HepG2 (cell line): Measurements from ENCODE around the gene FBXO41. TPM values are rescaled to one million over a fixed set of nuclear protein-coding genes. Genes with fewer than 3 reads are reported as not detected.

Experiments used
- ARNT ChIP-seq: fragments of 450-650 bp; IDR thresholded peaks from 2 replicates; pipeline ENCODE4 v1.6.1; 2017
- ARNT2 ChIP-seq: sonication (generic); formaldehyde crosslinking; IDR thresholded peaks from 2 replicates; pipeline ENCODE4 v1.8.0; 2022; ENCODE audit warnings: mild to moderate bottlenecking, low read depth, missing genetic modification reagents, moderate library complexity
- BRD4 ChIP-seq: sonication (generic); formaldehyde crosslinking; IDR thresholded peaks from 2 replicates; pipeline ENCODE4 v1.4.0; 2020; ENCODE audit warnings: missing genetic modification reagents
- ESRRA ChIP-seq: sonication (generic); formaldehyde crosslinking; IDR thresholded peaks from 2 replicates; pipeline ENCODE4 v1.5.1; 2020; ENCODE audit warnings: mild to moderate bottlenecking, low read depth, missing genetic modification reagents
- HDAC6 ChIP-seq: fragments of 200-600 bp; sonication (generic); IDR thresholded peaks from 2 replicates; pipeline ENCODE4 v1.7.0; 2017; ENCODE audit warnings: mild to moderate bottlenecking, antibody characterized with exemption, low read length, low read depth
- HMG20A ChIP-seq: IDR thresholded peaks from 2 replicates; pipeline ENCODE4 v1.6.1; 2016; ENCODE audit warnings: borderline replicate concordance
- KAT7 ChIP-seq: IDR thresholded peaks from 2 replicates; pipeline ENCODE4 v1.6.1; 2018; ENCODE audit warnings: borderline replicate concordance, missing compliant biosample characterization
- NRL ChIP-seq: sonication (generic); formaldehyde crosslinking; IDR thresholded peaks from 2 replicates; pipeline ENCODE4 v1.5.0; 2020; ENCODE audit warnings: missing genetic modification reagents, mild to moderate bottlenecking, moderate library complexity, borderline replicate concordance
- RXRB ChIP-seq: IDR thresholded peaks from 2 replicates; pipeline ENCODE4 v1.6.1; 2016; ENCODE audit warnings: borderline replicate concordance, missing genetic modification reagents, missing compliant biosample characterization
- TBP ChIP-seq: sonication (generic); formaldehyde crosslinking; IDR thresholded peaks from 2 replicates; pipeline ENCODE4 v1.5.0; 2020; ENCODE audit warnings: missing genetic modification reagents
- TRIM24 ChIP-seq: sonication (generic); formaldehyde crosslinking; IDR thresholded peaks from 2 replicates; pipeline ENCODE4 v1.8.0; 2022; ENCODE audit warnings: mild to moderate bottlenecking, missing genetic modification reagents
- ZFP36L2 ChIP-seq: sonication (generic); formaldehyde crosslinking; IDR thresholded peaks from 2 replicates; pipeline ENCODE4 v1.4.0; 2020; ENCODE audit warnings: missing genetic modification reagents
- ZNF30 ChIP-seq: sonication (generic); formaldehyde crosslinking; IDR thresholded peaks from 2 replicates; pipeline ENCODE4 v1.5.0; 2020; ENCODE audit warnings: mild to moderate bottlenecking, missing genetic modification reagents
- ZNF318 ChIP-seq: sonication (generic); formaldehyde crosslinking; IDR thresholded peaks from 2 replicates; pipeline ENCODE4 v1.4.0; 2020; ENCODE audit warnings: mild to moderate bottlenecking, missing genetic modification reagents
- ZNF746 ChIP-seq: sonication (generic); formaldehyde crosslinking; IDR thresholded peaks from 2 replicates; pipeline ENCODE4 v1.8.0; 2022; ENCODE audit warnings: mild to moderate bottlenecking, missing genetic modification reagents
- polyA plus RNA-seq, 8 experiments: library from polyadenylated mRNA; depleted of rRNA in 3 of 8; stranded (reverse) in 7 of 8; unstranded in 1 of 8; fragments of >200 nt; fragmentation: Illumina TruSeq in 4 of 8; extraction: Trizol in 4 of 8; gene quantifications; 2 replicates each; pipeline versions ENCODE4 v1.2.1 to v1.2.3, GENCODE V29; 2011 to 2016; ENCODE audit warnings: low read depth in 4 of 8, missing spikeins in 1 of 8, mixed read lengths in 1 of 8; ENCODE audit not compliant: insufficient read depth in 1 of 8
- total RNA-seq, 5 experiments: library from RNA; depleted of rRNA; stranded (reverse); fragments of >200 nt; fragmentation: Illumina TruSeq; extraction: Trizol; gene quantifications; 2 replicates each; pipeline ENCODE4 v1.2.3, GENCODE V29; 2016; ENCODE audit warnings: low read depth in 1 of 5
- TF ChIP-seq, protein P1 (sequence below): sonication (generic); formaldehyde crosslinking; IDR thresholded peaks from 2 replicates; pipeline ENCODE4 v1.4.0; 2020; ENCODE audit warnings: missing genetic modification reagents
- TF ChIP-seq, protein P2 (sequence below): sonication (generic); formaldehyde crosslinking; IDR thresholded peaks from 2 replicates; pipeline ENCODE4 v1.5.0; 2020; ENCODE audit warnings: missing genetic modification reagents, mild to moderate bottlenecking, borderline replicate concordance
- TF ChIP-seq, protein P3 (sequence below): sonication (generic); formaldehyde crosslinking; IDR thresholded peaks from 2 replicates; pipeline ENCODE4 v1.8.1; 2023; ENCODE audit warnings: mild to moderate bottlenecking, moderate library complexity, missing genetic modification reagents

FBXO41 gene
- total and polyA plus RNA-seq, 2 of the 13 experiments (the other 11 are each of a cell fraction or from before 2014, with no cell fraction given) = 4.2 to 10.3 TPM

GRCh38 chr2:73233154-73233931 is 50.9 kb downstream of the FBXO41 start, which contains the start of gene PRADC1 (continued):
- TF ChIP-seq, protein P1, sequence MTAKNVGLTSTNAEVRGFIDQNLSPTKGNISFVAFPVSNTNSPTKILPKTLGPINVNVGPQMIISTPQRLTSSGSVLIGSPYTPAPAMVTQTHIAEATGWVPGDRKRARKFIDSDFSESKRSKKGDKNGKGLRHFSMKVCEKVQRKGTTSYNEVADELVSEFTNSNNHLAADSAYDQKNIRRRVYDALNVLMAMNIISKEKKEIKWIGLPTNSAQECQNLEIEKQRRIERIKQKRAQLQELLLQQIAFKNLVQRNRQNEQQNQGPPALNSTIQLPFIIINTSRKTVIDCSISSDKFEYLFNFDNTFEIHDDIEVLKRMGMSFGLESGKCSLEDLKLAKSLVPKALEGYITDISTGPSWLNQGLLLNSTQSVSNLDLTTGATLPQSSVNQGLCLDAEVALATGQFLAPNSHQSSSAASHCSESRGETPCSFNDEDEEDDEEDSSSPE (CRISPR knock-in tag) = peak; percentile 97
- no peak for TF ChIP-seq ZFP36L2 (CRISPR knock-in tag)
- peak; percentile 85 for TF ChIP-seq ARNT2 (CRISPR knock-in tag)
- TF ChIP-seq, protein P2, sequence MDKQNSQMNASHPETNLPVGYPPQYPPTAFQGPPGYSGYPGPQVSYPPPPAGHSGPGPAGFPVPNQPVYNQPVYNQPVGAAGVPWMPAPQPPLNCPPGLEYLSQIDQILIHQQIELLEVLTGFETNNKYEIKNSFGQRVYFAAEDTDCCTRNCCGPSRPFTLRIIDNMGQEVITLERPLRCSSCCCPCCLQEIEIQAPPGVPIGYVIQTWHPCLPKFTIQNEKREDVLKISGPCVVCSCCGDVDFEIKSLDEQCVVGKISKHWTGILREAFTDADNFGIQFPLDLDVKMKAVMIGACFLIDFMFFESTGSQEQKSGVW (CRISPR knock-in tag) = no peak; the same call in 1 of the 2 replicates
- TF ChIP-seq ARNT = no peak
- TF ChIP-seq ESRRA (CRISPR knock-in tag) = peak; percentile 56; the same call in 1 of the 2 replicates
- TF ChIP-seq ZNF30 = peak; percentile 53; the same call in 1 of the 2 replicates
- peak; percentile 82 for TF ChIP-seq BRD4 (CRISPR knock-in tag)
- no peak; the same call in 1 of the 2 replicates for TF ChIP-seq ZNF746 (CRISPR knock-in tag)
- no peak; the same call in 1 of the 2 replicates for TF ChIP-seq RXRB (CRISPR knock-in tag)
- TF ChIP-seq ZNF318 = no peak
- TF ChIP-seq TRIM24 (CRISPR knock-in tag) = no peak
- TF ChIP-seq HDAC6 = no peak
- peak; percentile 84 for TF ChIP-seq NRL
- TF ChIP-seq HMG20A (CRISPR knock-in tag) = no peak; the same call in 1 of the 2 replicates
- TF ChIP-seq KAT7 (CRISPR knock-in tag) = 0 out of 2 replicates have a peak, but pooled peaks have one; percentile 20
- TF ChIP-seq, protein P3, sequence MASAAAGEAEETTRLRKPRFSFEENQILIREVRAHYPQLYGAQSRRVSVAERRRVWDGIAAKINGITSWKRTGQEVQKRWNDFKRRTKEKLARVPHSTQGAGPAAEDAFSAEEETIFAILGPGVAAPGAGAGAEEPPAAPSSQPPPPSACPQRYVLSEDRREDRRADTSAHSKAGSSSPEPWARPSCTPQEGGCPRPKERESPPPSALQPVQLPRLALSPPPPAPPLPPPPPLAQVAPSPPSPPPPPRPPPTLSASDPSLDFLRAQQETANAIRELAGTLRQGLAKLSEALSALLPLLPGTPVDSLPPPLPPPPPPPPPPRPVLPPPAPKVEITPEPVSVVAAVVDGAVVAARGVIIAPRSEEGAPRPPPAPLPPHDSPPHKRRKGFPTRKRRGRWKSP = peak; percentile 38; the same call in 1 of the 2 replicates
- no peak; the same call in 1 of the 2 replicates for TF ChIP-seq TBP (CRISPR knock-in tag)
